Measurements from ENCODE around the gene DUS3L.

The DUS3L gene

GRCh38 chr19:5795382-5795919 lies 4.5 kb upstream of the DUS3L start:
- no peaks in the 10 kb centered on the region for H3K27me3 ChIP-seq (ENCODE audit: low read depth, low read length)
- no peaks in the 10 kb centered on the region for H4K20me1 ChIP-seq (ENCODE audit: insufficient read depth, low read length)
- peaks cover 3% of the 10 kb centered on the region; the same call in 1 of the 2 replicates for H3K4me1 ChIP-seq (ENCODE audit: low read length)
- H3K36me3 ChIP-seq (replicated peaks; ENCODE audit: low read depth, low read length): no peaks in the 10 kb centered on the region
- H3K79me2 ChIP-seq (ENCODE audit: low read length): no peaks in the 10 kb centered on the region
- H3K4me2 ChIP-seq (ENCODE audit: low read length): no peak overlapping the region
- no peak overlapping the region for H3K4me3 ChIP-seq (ENCODE audit: low read length)
- no peak overlapping the region for H2AFZ ChIP-seq (ENCODE audit: low read depth, low read length)
- H3K9me3 ChIP-seq (ENCODE audit: insufficient read depth, low read length): no peaks in the 10 kb centered on the region
- no peak overlapping the region for H3K9ac ChIP-seq (ENCODE audit: low read length)
- H3K27ac ChIP-seq (ENCODE audit: low read length): no peak overlapping the region
- TF ChIP-seq EZH2phosphoT487 (IDR thresholded peaks at IDR 0.05; ENCODE audit: low read depth) (no peak), CTCF (IDR thresholded peaks at IDR 0.05; ENCODE audit: low read depth, low read length) (no peak)

GRCh38 chr19:5793188-5793587 lies 2.2 kb upstream of the DUS3L start:
- H3K9ac ChIP-seq (ENCODE audit: low read length): no peak overlapping the region
- H3K4me3 ChIP-seq (ENCODE audit: low read length): no peak overlapping the region
- 0 out of 2 replicates have a peak, but pooled peaks cover 3% of the 10 kb centered on the region for H4K20me1 ChIP-seq (ENCODE audit: insufficient read depth, low read length)
- no peak overlapping the region for H2AFZ ChIP-seq (ENCODE audit: low read depth, low read length)
- no peak overlapping the region for H3K27ac ChIP-seq (ENCODE audit: low read length)
- no peak for TF ChIP-seq EZH2phosphoT487 (IDR thresholded peaks at IDR 0.05; ENCODE audit: low read depth)
- no peak for TF ChIP-seq CTCF (IDR thresholded peaks at IDR 0.05; ENCODE audit: low read depth, low read length)
- peaks cover 16% of the 10 kb centered on the region for H3K79me2 ChIP-seq (ENCODE audit: low read length)
- peaks cover 9% of the 10 kb centered on the region for H3K4me1 ChIP-seq (ENCODE audit: low read length)
- peaks cover 16% of the 10 kb centered on the region for H3K36me3 ChIP-seq (replicated peaks; ENCODE audit: low read depth, low read length)
- H3K9me3 ChIP-seq (ENCODE audit: insufficient read depth, low read length): no peaks in the 10 kb centered on the region
- no peak overlapping the region for H3K4me2 ChIP-seq (ENCODE audit: low read length)
- H3K27me3 ChIP-seq (ENCODE audit: low read depth, low read length): no peaks in the 10 kb centered on the region

GRCh38 chr19:5792224-5792623 lies 1.3 kb upstream of the DUS3L start:
- no peak overlapping the region for H3K4me2 ChIP-seq (ENCODE audit: low read length)
- no peak overlapping the region for H3K9ac ChIP-seq (ENCODE audit: low read length)
- H2AFZ ChIP-seq (ENCODE audit: low read depth, low read length): no peak overlapping the region
- peaks cover 16% of the 10 kb centered on the region for H3K79me2 ChIP-seq (ENCODE audit: low read length)
- H3K36me3 ChIP-seq (replicated peaks; ENCODE audit: low read depth, low read length): peaks cover 24% of the 10 kb centered on the region
- TF ChIP-seq CTCF (IDR thresholded peaks at IDR 0.05; ENCODE audit: low read depth, low read length): no peak
- no peak for TF ChIP-seq EZH2phosphoT487 (IDR thresholded peaks at IDR 0.05; ENCODE audit: low read depth)
- H3K27me3 ChIP-seq (ENCODE audit: low read depth, low read length): no peaks in the 10 kb centered on the region
- no peak overlapping the region for H3K4me3 ChIP-seq (ENCODE audit: low read length)
- H3K4me1 ChIP-seq (ENCODE audit: low read length): peaks cover 9% of the 10 kb centered on the region
- H4K20me1 ChIP-seq (ENCODE audit: insufficient read depth, low read length): 0 out of 2 replicates have a peak, but pooled peaks cover 3% of the 10 kb centered on the region
- H3K9me3 ChIP-seq (ENCODE audit: insufficient read depth, low read length): no peaks in the 10 kb centered on the region
- H3K27ac ChIP-seq (ENCODE audit: low read length): no peak overlapping the region

- H4K20me1 ChIP-seq (ENCODE audit: insufficient read depth, low read length): 0 out of 2 replicates have a peak, but pooled peaks cover 3% of the 10 kb centered on the region
- H3K36me3 ChIP-seq (replicated peaks; ENCODE audit: low read depth, low read length): peaks cover 41% of the 10 kb centered on the region
- no peak overlapping the region for H2AFZ ChIP-seq (ENCODE audit: low read depth, low read length)
- H3K27ac ChIP-seq (ENCODE audit: low read length): 0 out of 2 replicates have a peak overlapping the region, but pooled peaks have one; percentile 8
- H3K9ac ChIP-seq (ENCODE audit: low read length): peak overlapping the region; percentile 61
- H3K4me2 ChIP-seq (ENCODE audit: low read length): peak overlapping the region; percentile 75
- no peaks in the 10 kb centered on the region for H3K9me3 ChIP-seq (ENCODE audit: insufficient read depth, low read length)
- H3K79me2 ChIP-seq (ENCODE audit: low read length): peaks cover 16% of the 10 kb centered on the region
- TF ChIP-seq EZH2phosphoT487 (IDR thresholded peaks at IDR 0.05; ENCODE audit: low read depth) (no peak), CTCF (IDR thresholded peaks at IDR 0.05; ENCODE audit: low read depth, low read length) (no peak)
- peaks cover 9% of the 10 kb centered on the region for H3K4me1 ChIP-seq (ENCODE audit: low read length)
- H3K4me3 ChIP-seq (ENCODE audit: low read length): peak overlapping the region; percentile 77
- no peaks in the 10 kb centered on the region for H3K27me3 ChIP-seq (ENCODE audit: low read depth, low read length)
Measured at GRCh38 chr19:5789886-5790558, 941 bp downstream of the DUS3L start.

Measured in OCI-LY3 (cell line).